Stimulated activated CD4-positive, alpha-beta T cell treated with anti-CD3 and anti-CD28 coated beads, Interleukin-15, amount 100 ng/mL, for 48 hours (primary cell): ENCODE data around the gene ELF2.
"Not testable (repeated sequence)": the region's sequence is repeated elsewhere in the genome, so short reads cannot be mapped to it uniquely, and the experiment has no call there.

Experiments used
- DNase-seq, 2 donors: peaks; one replicate each; pipeline ENCODE4 v3.0.0-alpha.2; 2020; ENCODE audit warnings: low read depth in 2 of 2

Gene ELF2

GRCh38 chr4:139078926-139079325 is 98.1 kb downstream of the ELF2 start:
- DNase-seq = no peak

GRCh38 chr4:139077567-139078355 is 99.3 kb downstream of the ELF2 start:
- DNase-seq = no peak

GRCh38 chr4:139076016-139076744 is 100.8 kb downstream of the ELF2 start:
- DNase-seq = no peak

- DNase-seq = no peak
Observed at GRCh38 chr4:139060591-139060990, 116.4 kb downstream of the ELF2 start.

GRCh38 chr4:139059026-139059425 is 118.0 kb downstream of the ELF2 start:
- not testable (repeated sequence) for DNase-seq

GRCh38 chr4:139054791-139055505 is 122.1 kb downstream of the ELF2 start:
- no peak for DNase-seq

GRCh38 chr4:139053909-139054308 is 123.1 kb downstream of the ELF2 start:
- no peak for DNase-seq

GRCh38 chr4:139050446-139050845 is 126.6 kb downstream of the ELF2 start:
- no peak for DNase-seq

- no peak for DNase-seq
Observed at GRCh38 chr4:139048026-139048425, 129.0 kb downstream of the ELF2 start.

- DNase-seq = no peak
Observed at GRCh38 chr4:139044291-139044690, 132.7 kb downstream of the ELF2 start.

GRCh38 chr4:139042981-139043460 is 134.0 kb downstream of the ELF2 start:
- no peak for DNase-seq

- no peak for DNase-seq
Observed at GRCh38 chr4:139038874-139039443, 138.1 kb downstream of the ELF2 start.

GRCh38 chr4:139036885-139037284 is 140.1 kb downstream of the ELF2 start:
- DNase-seq = no peak

- no peak for DNase-seq
Observed at GRCh38 chr4:139035650-139036049, 141.4 kb downstream of the ELF2 start.

GRCh38 chr4:139030614-139031235 is 146.3 kb downstream of the ELF2 start:
- peak in 1 of 2 donors; percentile 59 for DNase-seq

- DNase-seq = not testable (repeated sequence)
Observed at GRCh38 chr4:139029866-139030363, 147.1 kb downstream of the ELF2 start.

- DNase-seq = no peak
Observed at GRCh38 chr4:139028191-139028661, 148.8 kb downstream of the ELF2 start.

- no peak for DNase-seq
Observed at GRCh38 chr4:139027776-139028175, 149.2 kb downstream of the ELF2 start.

GRCh38 chr4:139025841-139026240 is 151.2 kb downstream of the ELF2 start:
- no peak for DNase-seq

GRCh38 chr4:139024686-139025085 is 152.3 kb downstream of the ELF2 start:
- no peak for DNase-seq

GRCh38 chr4:139022835-139023234 is 154.2 kb downstream of the ELF2 start:
- DNase-seq = no peak
